BE2C (cell line): ENCODE measurements around the gene EXOC4.

ENCODE experiments used
- DNase-seq: peaks from one replicate; pipeline ENCODE4 v3.0.0-alpha.2; 2020
- H3K27me3 ChIP-seq: fragments of 250-450 bp; sonication (Bioruptor Pico); 2 replicates; pipeline ENCODE4 v1.5.1; 2020; ENCODE audit warnings: mild to moderate bottlenecking
- H3K36me3 ChIP-seq: fragments of 250-450 bp; sonication (Bioruptor Pico); 2 replicates; pipeline ENCODE4 v1.5.1; 2020; ENCODE audit warnings: mild to moderate bottlenecking
- H3K4me1 ChIP-seq: fragments of 250-450 bp; sonication (Bioruptor Pico); 2 replicates; pipeline ENCODE4 v1.5.1; 2020
- H3K4me3 ChIP-seq: 2 replicates; pipeline ENCODE4 v1.5.1; 2011; ENCODE audit warnings: low read depth, low read length
- H3K9me3 ChIP-seq: fragments of 250-450 bp; sonication (Bioruptor Pico); 2 replicates; pipeline ENCODE4 v1.5.1; 2020
- CTCF ChIP-seq: IDR thresholded peaks from 2 replicates; pipeline ENCODE4 v1.5.1; 2012; ENCODE audit warnings: mild to moderate bottlenecking, low read depth, low read length

EXOC4 gene

DNA sequence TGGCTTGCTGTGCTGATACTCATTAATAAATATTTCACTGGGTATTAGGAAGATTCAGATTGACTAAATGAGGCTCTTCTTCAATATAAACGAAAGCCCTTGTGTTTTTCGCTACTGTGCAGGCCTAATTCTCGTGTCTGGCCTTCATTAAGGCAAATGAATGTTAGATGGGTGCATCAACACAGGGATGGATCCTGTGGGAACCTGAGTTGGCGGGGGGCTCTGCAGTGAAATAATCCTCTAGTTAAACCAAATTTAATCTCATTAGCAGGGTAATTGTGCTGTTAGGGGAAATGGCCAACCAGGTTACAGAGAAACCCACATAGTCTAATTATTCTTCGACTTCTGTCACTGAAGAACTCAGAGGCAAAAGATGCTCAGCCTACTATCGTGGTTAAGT, 548.5 kb downstream of the EXOC4 start:
- H3K9me3 ChIP-seq, result no peaks in the 10 kb centered on the region
- DNase-seq, result no peak
- no peak overlapping the region for H3K4me3 ChIP-seq
- H3K27me3 ChIP-seq, result no peaks in the 10 kb centered on the region
- H3K36me3 ChIP-seq, result no peaks in the 10 kb centered on the region
- peaks cover 31% of the 10 kb centered on the region for H3K4me1 ChIP-seq
- TF ChIP-seq CTCF, result no peak

DNA sequence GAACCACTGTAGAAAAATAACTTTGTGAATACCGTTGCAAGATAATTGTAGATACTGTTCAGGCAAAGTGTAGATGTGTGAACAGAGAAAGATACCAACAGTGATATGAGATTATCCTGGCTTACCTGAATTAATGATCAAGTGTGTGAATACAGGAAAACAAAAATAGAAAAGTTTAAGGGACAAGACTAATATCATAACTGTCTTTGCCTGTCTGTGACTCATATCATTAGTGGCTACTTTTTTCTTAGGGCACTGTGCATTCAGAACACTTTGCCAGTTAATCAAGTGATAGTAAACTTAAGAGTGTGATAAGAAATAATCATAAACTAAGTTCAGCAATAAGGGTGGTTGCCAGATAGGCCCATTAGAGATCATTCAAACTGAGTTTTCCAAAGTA, 551.2 kb downstream of the EXOC4 start:
- Histone ChIP-seq H3K4me1 (peaks cover 25% of the 10 kb centered on the region; the same call in 1 of the 2 replicates), H3K27me3 (no peaks in the 10 kb centered on the region), H3K36me3 (no peaks in the 10 kb centered on the region), H3K9me3 (no peaks in the 10 kb centered on the region), H3K4me3 (no peak overlapping the region)
- DNase-seq, result no peak
- no peak for TF ChIP-seq CTCF

DNA sequence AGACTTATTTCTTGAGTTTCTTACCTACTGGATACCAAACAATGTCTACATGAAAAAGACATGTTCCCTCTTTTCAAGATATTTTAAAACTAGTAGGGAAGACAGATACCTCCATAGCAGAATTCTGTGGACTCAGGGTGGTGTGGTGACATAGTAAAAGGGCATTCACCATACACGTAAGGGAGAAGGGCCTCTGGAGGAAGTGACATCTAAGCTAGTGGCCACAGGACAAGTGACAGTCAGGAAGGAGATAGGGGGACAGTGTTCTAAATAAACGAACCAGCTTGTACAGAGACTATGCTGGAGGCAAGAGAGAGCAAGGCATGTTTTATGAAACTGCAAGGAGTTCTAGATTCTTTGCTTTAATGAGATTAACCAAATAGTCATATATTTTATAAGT, 552.5 kb downstream of the EXOC4 start:
- Histone ChIP-seq H3K36me3 (no peaks in the 10 kb centered on the region), H3K4me1 (peaks cover 22% of the 10 kb centered on the region; the same call in 1 of the 2 replicates), H3K4me3 (no peak overlapping the region), H3K27me3 (no peaks in the 10 kb centered on the region), H3K9me3 (no peaks in the 10 kb centered on the region)
- DNase-seq, result no peak
- no peak for TF ChIP-seq CTCF

DNA sequence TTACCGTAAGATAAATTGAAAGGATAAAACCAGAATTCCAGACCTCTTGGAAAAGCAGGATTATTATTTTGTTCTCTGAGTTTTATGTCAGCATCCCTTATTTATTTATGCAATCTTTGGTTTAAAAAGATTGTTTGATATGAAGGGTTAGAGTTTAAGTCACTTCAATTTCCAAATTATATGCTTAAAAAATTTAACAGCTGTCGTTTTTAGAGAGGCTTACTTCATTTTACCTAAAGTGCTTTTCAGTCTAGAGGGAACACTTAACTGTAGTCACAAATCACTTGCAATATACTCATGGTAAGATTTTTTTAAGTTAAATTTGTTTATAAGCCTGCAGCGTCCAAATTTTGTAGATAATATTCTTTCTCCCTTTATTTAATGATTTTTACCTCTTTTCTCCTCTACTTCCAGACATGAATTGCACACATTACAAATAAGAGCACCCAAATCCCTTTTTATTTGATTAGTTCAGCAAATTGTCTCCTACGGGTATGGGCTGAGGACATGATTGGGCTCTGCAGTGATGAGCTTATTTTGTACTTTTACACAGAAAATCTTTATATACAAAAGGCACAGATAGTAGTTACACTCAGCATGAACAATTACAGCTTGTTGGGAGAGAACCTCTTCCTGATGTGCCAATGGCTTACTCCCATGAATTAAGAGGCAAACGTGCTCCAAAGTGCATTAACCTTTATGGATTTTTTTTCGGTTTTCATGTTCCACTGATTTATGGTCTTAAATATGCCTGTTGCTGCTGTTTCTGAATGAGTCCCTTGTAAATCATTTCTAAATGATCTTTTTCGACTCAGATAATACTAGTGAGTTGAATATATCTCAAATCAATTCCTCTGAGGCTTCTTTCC, 555.0 kb downstream of the EXOC4 start:
- H3K4me1 ChIP-seq, result peaks cover 16% of the 10 kb centered on the region; the same call in 1 of the 2 replicates
- no peaks in the 10 kb centered on the region for H3K27me3 ChIP-seq
- DNase-seq, result no peak
- no peak overlapping the region for H3K4me3 ChIP-seq
- TF ChIP-seq CTCF, result no peak
- H3K36me3 ChIP-seq, result no peaks in the 10 kb centered on the region
- no peaks in the 10 kb centered on the region for H3K9me3 ChIP-seq

DNA sequence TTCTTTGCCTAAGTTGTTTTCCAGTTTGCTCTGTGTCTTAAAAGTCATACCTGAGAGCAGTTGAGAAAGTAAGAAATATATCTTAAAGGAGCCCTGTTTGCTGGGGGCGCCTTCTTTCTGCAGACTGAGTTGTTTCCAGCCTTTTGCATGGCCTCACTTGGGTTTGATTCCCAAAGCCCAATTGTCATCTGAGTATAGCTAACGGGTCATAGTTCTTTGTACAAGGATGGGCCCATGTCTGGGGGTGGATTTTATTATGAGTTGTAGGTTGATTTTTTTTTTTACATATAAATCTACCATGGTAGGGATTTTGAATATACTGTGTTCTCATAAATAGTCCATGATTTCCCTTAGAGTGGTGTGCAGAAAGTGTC, 555.6 kb downstream of the EXOC4 start:
- H3K4me1 ChIP-seq, result peaks cover 16% of the 10 kb centered on the region; the same call in 1 of the 2 replicates
- no peak for TF ChIP-seq CTCF
- no peaks in the 10 kb centered on the region for H3K27me3 ChIP-seq
- no peak overlapping the region for H3K4me3 ChIP-seq
- no peaks in the 10 kb centered on the region for H3K36me3 ChIP-seq
- no peaks in the 10 kb centered on the region for H3K9me3 ChIP-seq
- DNase-seq, result no peak

DNA sequence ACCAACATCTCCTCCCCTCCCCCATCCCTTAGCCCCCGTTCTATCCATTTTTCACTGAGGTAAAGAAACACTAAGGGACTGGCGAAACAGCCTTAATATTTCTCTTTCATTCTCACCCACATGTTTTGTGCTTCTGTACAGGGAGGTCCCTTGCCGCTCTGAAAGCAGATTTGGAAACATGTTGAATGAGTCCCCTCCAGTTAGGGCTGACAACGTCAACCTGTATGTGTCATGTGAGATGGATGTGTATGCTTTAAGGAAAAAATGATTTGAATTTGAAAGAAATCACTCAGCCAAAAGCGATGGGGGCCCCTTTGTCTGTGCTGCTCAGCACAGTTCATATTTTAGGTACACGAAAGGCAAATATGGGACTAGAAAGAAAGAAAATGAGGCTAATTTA, 560.0 kb downstream of the EXOC4 start:
- Histone ChIP-seq H3K4me1 (peaks cover 3% of the 10 kb centered on the region; the same call in 1 of the 2 replicates), H3K9me3 (no peaks in the 10 kb centered on the region), H3K27me3 (no peaks in the 10 kb centered on the region), H3K4me3 (no peak overlapping the region), H3K36me3 (no peaks in the 10 kb centered on the region; the same call in 1 of the 2 replicates)
- TF ChIP-seq CTCF, result no peak
- no peak for DNase-seq
